Measurements from ENCODE around the gene HOTAIR. TPM values are rescaled to one million over a fixed set of nuclear protein-coding genes. Genes with fewer than 3 reads are reported as not detected.
A peak's percentile ranks its signal among the peaks of the same experiment; 100 is the strongest.

Gene HOTAIR
- total RNA-seq, 1 experiment from 2014 or later, result not detected

- Histone ChIP-seq H3K14ac (ENCODE audit: insufficient read depth, low read length) (no peak overlapping the region), H2BK120ac (ENCODE audit: low read depth, low read length, poor library complexity, severe bottlenecking) (no peak overlapping the region), H3K18ac (ENCODE audit: insufficient read length, low read depth, low read length) (no peak overlapping the region), H4K5ac (ENCODE audit: insufficient read length, low read depth, low read length) (no peak overlapping the region), H3T11ph (ENCODE audit: low read length) (no peak overlapping the region), H3K9ac (ENCODE audit: extremely low read depth, insufficient read length, low read length) (no peak overlapping the region), H3K79me1 (ENCODE audit: insufficient read depth, low read depth, low read length, poor library complexity, severe bottlenecking) (no peaks in the 10 kb centered on the region), H2AK5ac (ENCODE audit: insufficient read length, low read length) (no peak overlapping the region), H3K23me2 (ENCODE audit: insufficient read length, low read depth, low read length, poor library complexity, severe bottlenecking) (no peaks in the 10 kb centered on the region), H4K8ac (replicated peaks; ENCODE audit: insufficient read length, low read depth, low read length) (no peak overlapping the region), H2BK20ac (ENCODE audit: low read depth, low read length, poor library complexity, severe bottlenecking) (no peak overlapping the region), H3K9me3 (ENCODE audit: control insufficient read depth, low read depth, low read length) (no peaks in the 10 kb centered on the region), H3K23ac (ENCODE audit: insufficient read length, low read depth, low read length) (no peak overlapping the region), H4K20me1 (ENCODE audit: control insufficient read depth, insufficient read depth, insufficient read length) (no peaks in the 10 kb centered on the region), H3K79me2 (ENCODE audit: insufficient read depth, low read length) (no peaks in the 10 kb centered on the region), H2BK12ac (ENCODE audit: insufficient read length, low read depth, low read length) (no peak overlapping the region), H3K4me2 (ENCODE audit: insufficient read depth, insufficient read length, low read length) (no peak overlapping the region), H2BK5ac (ENCODE audit: insufficient read length, low read length) (no peak overlapping the region), H3K4me1 (ENCODE audit: insufficient read depth, low read length) (no peaks in the 10 kb centered on the region), H3K4ac (ENCODE audit: low read depth, low read length) (no peak overlapping the region), H2AFZ (ENCODE audit: low read length) (no peak overlapping the region), H3K27ac (ENCODE audit: insufficient read length, low read depth, low read length) (no peak overlapping the region), H4K91ac (ENCODE audit: insufficient read length, low read depth, low read length) (no peak overlapping the region), H3K27me3 (ENCODE audit: insufficient read depth, low read length) (peaks cover 92% of the 10 kb centered on the region), H2BK15ac (ENCODE audit: low read depth, low read length) (no peak overlapping the region), H3K56ac (ENCODE audit: insufficient read length, low read depth, low read length) (no peak overlapping the region)
- Mint-ChIP-seq H3K27me3 (ENCODE audit: low read depth) (peaks cover 99% of the 10 kb centered on the region), H3K27ac (no peak overlapping the region), H3K36me3 (ENCODE audit: insufficient read depth in 1 of 3, low read depth in 3 of 3) (no peaks in the 10 kb centered on the region), H3K4me3 (peak overlapping the region in 1 of 2 experiments; percentile 30; a peak in 1 of 5 replicates), H3K9me3 (peaks cover 7 to 12% of the 10 kb centered on the region in 2 experiments), H3K4me1 (peaks cover 0 to 19% of the 10 kb centered on the region in 2 experiments; a peak in 3 of 4 replicates)
- no CpG with 5 or more reads among the region's 49 CpGs for WGBS (ENCODE audit: extremely low coverage, insufficient read length, low lambda C conversion rate)
- TF ChIP-seq CTCF (conservative IDR thresholded peaks at IDR 0.05), result no peak
- DNase-seq, result no peak
Observed at GRCh38 chr12:53935383-53936341, 39.1 kb downstream of the HOTAIR start.
